Measurements from ENCODE around the gene DPYD.

The DPYD gene

GRCh38 chr1:97907886-97908285, 12.9 kb downstream of the DPYD start:
- TF ChIP-seq, protein P1, sequence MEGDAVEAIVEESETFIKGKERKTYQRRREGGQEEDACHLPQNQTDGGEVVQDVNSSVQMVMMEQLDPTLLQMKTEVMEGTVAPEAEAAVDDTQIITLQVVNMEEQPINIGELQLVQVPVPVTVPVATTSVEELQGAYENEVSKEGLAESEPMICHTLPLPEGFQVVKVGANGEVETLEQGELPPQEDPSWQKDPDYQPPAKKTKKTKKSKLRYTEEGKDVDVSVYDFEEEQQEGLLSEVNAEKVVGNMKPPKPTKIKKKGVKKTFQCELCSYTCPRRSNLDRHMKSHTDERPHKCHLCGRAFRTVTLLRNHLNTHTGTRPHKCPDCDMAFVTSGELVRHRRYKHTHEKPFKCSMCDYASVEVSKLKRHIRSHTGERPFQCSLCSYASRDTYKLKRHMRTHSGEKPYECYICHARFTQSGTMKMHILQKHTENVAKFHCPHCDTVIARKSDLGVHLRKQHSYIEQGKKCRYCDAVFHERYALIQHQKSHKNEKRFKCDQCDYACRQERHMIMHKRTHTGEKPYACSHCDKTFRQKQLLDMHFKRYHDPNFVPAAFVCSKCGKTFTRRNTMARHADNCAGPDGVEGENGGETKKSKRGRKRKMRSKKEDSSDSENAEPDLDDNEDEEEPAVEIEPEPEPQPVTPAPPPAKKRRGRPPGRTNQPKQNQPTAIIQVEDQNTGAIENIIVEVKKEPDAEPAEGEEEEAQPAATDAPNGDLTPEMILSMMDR (IDR thresholded peaks at IDR 0.05; ENCODE audit: low read depth, low read length, missing control alignments), result no peak
- H3K4me3 ChIP-seq (replicated peaks; ENCODE audit: low read depth, low read length), result no peak overlapping the region
- no peak for DNase-seq (ENCODE audit: extremely low read depth, low read depth)

GRCh38 chr1:97906567-97907241, 14.1 kb downstream of the DPYD start:
- peak; percentile 26 for DNase-seq (ENCODE audit: extremely low read depth, low read depth)
- TF ChIP-seq, protein P1 (IDR thresholded peaks at IDR 0.05; ENCODE audit: low read depth, low read length, missing control alignments), result no peak
- H3K4me3 ChIP-seq (replicated peaks; ENCODE audit: low read depth, low read length), result no peak overlapping the region

DNA sequence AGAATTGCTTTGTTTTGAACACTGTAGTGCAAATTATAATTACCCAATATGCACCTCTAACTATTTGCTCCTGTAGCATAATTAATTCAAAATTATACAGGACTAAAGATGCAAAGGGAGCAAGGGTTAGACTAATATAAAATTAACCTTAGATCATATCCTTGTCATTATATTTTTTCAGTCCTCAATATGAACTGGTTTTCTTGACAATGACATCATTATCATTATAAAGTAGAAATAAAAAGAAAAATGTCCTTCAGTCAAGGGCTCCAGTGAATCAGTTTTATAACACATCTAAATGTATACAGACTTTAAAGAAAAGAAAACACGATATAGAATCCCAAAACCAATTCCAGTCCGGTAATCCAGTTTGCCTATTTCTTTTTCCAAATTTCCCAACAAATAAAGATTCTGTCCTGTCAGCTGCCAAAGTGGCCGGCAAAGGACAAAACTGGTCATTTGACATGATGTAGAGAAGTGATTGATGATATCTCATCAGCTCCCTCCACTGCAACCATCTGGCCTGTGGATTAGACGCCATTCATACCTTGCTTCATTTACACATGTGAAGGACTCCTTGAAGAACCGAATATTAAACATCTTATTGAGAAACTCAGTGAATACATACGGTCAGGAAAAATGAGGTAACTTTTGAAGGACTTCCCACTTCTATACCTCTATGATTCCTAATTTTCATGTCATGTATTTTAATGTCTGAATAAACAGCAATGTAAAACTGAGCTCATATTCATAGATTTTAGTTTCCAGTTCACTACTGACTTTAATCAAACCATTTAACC, 15.5 kb downstream of the DPYD start:
- TF ChIP-seq, protein P1 (IDR thresholded peaks at IDR 0.05; ENCODE audit: low read depth, low read length, missing control alignments), result no peak
- no peak for DNase-seq (ENCODE audit: extremely low read depth, low read depth)
- H3K4me3 ChIP-seq (replicated peaks; ENCODE audit: low read depth, low read length), result no peak overlapping the region

DNA sequence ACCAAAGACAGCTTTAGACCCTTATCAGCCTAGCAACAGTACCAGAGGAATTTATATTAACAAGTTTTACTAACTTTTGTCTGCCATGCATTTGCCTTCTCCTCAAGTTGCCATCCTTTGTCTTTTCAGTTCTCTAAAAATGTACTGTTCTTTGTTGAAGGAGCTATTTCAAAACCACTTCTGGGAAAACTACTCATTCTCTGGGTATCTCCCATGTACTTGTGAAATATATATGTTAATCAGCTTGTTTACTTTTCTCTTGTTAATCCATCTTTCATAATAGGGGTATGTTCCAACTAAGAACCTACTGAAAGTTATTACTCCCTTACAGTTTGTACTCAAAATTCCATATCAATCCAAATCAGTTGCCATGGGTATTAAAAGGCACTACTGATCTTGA, 16.3 kb downstream of the DPYD start:
- H3K4me3 ChIP-seq (replicated peaks; ENCODE audit: low read depth, low read length), result no peak overlapping the region
- no peak for DNase-seq (ENCODE audit: extremely low read depth, low read depth)
- TF ChIP-seq, protein P1 (IDR thresholded peaks at IDR 0.05; ENCODE audit: low read depth, low read length, missing control alignments), result no peak

DNA sequence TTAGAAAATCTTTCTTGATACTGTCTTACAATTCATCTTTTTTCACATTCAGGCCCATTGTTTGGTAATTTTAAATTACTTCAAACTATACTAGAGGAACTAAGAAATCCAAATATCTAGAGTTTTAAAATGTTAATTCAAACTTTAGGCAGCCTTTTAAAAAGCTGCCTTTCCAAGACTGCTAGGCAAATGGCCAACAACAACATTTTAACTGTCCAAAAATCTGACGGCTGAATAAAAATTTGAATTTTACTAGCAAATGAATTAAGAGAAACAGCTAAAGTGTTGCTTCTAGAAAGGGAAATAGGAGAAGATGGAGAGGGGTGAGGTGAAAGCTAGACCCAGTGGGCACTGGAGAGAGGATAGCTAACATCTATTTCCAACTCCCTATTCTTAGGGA, 17.2 kb downstream of the DPYD start:
- H3K4me3 ChIP-seq (replicated peaks; ENCODE audit: low read depth, low read length), result no peak overlapping the region
- TF ChIP-seq, protein P1 (IDR thresholded peaks at IDR 0.05; ENCODE audit: low read depth, low read length, missing control alignments), result no peak
- no peak for DNase-seq (ENCODE audit: extremely low read depth, low read depth)

DNA sequence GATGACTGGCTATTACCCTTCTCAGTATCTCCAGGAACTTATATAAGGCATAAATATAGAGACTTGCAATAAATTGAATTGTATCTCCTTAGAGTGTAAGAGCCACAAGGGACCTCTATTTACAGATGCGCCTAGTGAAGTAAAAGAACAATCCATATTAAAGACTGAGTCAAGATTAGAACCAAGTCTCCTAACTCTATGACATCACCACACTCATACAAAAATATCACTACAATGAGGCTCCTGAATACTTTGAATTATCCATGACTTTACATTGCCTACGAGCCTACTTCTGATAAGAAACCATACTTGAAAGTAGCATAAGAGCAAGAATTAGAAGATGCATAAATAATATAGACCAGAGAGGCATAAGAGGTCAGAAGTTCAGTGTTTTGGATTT, 18.8 kb downstream of the DPYD start:
- no peak for DNase-seq (ENCODE audit: extremely low read depth, low read depth)
- TF ChIP-seq, protein P1 (IDR thresholded peaks at IDR 0.05; ENCODE audit: low read depth, low read length, missing control alignments), result no peak
- no peak overlapping the region for H3K4me3 ChIP-seq (replicated peaks; ENCODE audit: low read depth, low read length)

Measured in HFF-Myc (cell line).